ENCODE data around the gene CEACAM4. TPM values are rescaled to one million over a fixed set of nuclear protein-coding genes. Genes with fewer than 3 reads are reported as not detected.
"Not testable (repeated sequence)": the region's sequence is repeated elsewhere in the genome, so short reads cannot be mapped to it uniquely, and the experiment has no call there.

CEACAM4 gene
- total and polyA plus RNA-seq, 5 experiments from 2014 or later: not detected

DNA sequence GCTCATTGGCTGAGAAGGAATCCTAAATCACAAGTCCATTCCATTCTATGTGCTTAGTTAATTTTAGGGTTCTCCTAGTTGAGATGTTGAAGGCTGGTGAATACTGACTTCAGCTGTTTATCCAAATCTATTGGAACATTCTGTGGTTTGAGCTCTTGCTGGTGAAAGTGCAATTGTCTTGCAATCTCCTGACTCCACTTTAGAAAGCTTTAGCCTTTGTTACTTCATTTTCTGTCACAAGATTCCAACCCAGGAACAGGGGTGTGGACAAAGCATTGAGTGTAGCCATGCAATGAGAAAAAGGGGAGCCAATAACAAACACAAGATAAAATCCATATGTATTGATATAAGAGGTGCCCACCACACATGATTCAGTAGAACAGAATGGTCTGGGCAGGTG is 35.9 kb downstream of the CEACAM4 start:
- H3K36me3 Mint-ChIP-seq: peaks cover 0 to 14% (median 3%) of the 10 kb centered on the region in 3 donors
- peaks cover 6 to 16% (median 13%) of the 10 kb centered on the region in 4 donors for H3K4me1 Mint-ChIP-seq
- H3K9me3 Mint-ChIP-seq: no peaks in the 10 kb centered on the region

DNA sequence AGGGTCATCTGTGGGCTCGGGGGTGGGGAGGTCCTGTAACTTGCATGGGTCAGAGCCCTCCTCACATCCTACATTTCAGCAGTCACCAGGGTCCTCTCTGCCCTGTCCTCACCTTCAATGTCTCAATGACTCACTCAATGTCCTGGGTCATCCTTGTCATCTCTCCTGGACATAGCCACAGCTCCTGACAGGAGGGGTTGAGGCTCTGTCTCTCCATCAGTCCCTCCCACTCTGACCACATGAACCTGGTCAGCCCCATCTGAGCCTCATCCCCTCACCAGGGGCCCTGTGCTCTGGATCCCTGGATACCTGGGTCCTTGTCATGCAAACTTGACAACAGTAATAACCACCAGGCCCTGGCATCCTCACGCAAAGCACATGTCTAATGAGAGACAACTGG is 37.5 kb downstream of the CEACAM4 start:
- Mint-ChIP-seq H3K9me3 (no peaks in the 10 kb centered on the region), H3K4me1 (peaks cover 0 to 11% (median 5%) of the 10 kb centered on the region in 4 donors), H3K27me3 (peaks cover 0 to 10% (median 0%) of the 10 kb centered on the region in 5 donors), H3K4me3 (no peak overlapping the region), H3K36me3 (peaks cover 0 to 29% (median 11%) of the 10 kb centered on the region in 3 donors), H3K27ac (peak overlapping the region in 3 of 10 donors; percentile 15 to 35 (median 25))
- ATAC-seq (no peak), DNase-seq (no peak)
- POLR2A ChIA-PET: no interaction called here

More for the DNA sequence above, 35.9 kb downstream of the CEACAM4 start:
- no peak overlapping the region for H3K4me3 Mint-ChIP-seq
- DNase-seq (no peak), ATAC-seq (no peak)
- POLR2A ChIA-PET: no interaction called here
- peak overlapping the region in 1 of 10 donors; percentile 34 for H3K27ac Mint-ChIP-seq
- peaks cover 0 to 17% (median 11%) of the 10 kb centered on the region in 5 donors for H3K27me3 Mint-ChIP-seq

DNA sequence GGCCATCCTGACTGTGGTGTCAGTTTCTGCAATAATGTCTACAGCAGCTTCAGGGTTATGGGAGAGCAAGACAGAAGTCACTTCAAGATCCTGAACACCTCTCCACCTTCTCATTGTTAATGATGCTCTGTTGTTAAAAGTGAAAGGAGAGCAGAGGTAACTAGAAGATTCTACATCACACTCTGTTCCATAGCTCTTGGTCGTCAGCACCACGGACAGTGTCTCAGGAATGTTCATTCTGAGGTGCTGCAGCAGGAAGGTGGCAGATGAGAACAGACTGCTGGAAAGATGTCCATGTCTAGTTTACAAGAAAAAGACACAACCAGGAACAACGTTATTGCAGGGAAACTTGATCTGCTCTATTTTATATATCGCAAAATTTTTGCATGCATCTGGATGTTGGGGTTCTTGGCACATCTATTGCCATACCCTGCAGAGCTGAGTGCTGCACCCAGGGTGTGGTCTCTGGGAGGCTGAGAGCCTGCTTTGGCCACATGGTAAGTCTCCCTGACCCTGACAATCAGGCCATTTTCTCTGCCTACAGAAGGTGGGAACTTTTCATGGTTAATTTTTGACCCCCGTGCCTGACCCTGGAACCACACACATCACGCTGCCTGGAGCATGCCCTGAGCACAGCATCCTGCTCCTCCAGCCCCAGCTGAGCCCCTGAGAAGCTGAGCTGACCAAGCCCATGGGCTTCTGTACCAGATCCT is 38.2 kb downstream of the CEACAM4 start:
- H3K27ac Mint-ChIP-seq: peak overlapping the region in 4 of 10 donors; percentile 15 to 40 (median 31)

DNA sequence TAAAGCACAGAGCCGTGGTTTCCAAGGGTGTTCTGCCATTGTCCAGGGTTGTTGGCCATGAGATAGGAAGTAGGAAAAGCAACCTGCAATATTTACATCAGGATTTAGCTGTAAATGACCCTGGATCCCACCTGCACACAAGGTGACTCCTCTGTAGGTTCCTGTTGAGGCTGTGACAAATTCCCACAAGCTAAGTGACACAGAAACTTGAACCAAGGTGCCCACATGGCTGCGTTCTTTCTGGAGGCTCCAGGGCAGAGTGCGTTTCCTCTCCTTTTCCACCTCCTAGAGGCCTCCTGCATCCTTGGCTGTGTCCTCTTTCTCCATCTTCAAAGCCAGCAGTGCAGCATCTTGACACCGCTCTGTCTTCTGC is 39.0 kb downstream of the CEACAM4 start:
- Mint-ChIP-seq H3K4me3 (no peak overlapping the region), H3K36me3 (peaks cover 9 to 45% (median 19%) of the 10 kb centered on the region in 3 donors), H3K9me3 (peaks cover 0 to 6% (median 5%) of the 10 kb centered on the region in 9 donors), H3K27me3 (peaks cover 0 to 4% (median 0%) of the 10 kb centered on the region in 5 donors), H3K4me1 (peaks cover 0 to 11% (median 4%) of the 10 kb centered on the region in 4 donors), H3K27ac (peak overlapping the region in 1 of 10 donors; percentile 49)
- ATAC-seq (no peak), DNase-seq (no peak)
- POLR2A ChIA-PET: no interaction called here

More for the DNA sequence above, 38.2 kb downstream of the CEACAM4 start:
- Mint-ChIP-seq H3K4me3 (no peak overlapping the region), H3K4me1 (peaks cover 0 to 11% (median 4%) of the 10 kb centered on the region in 4 donors), H3K27me3 (peaks cover 0 to 10% (median 0%) of the 10 kb centered on the region in 5 donors), H3K9me3 (no peaks in the 10 kb centered on the region), H3K36me3 (peaks cover 1 to 36% (median 11%) of the 10 kb centered on the region in 3 donors)
- ATAC-seq: no peak
- POLR2A ChIA-PET: no interaction called here
- DNase-seq: no peak

DNA sequence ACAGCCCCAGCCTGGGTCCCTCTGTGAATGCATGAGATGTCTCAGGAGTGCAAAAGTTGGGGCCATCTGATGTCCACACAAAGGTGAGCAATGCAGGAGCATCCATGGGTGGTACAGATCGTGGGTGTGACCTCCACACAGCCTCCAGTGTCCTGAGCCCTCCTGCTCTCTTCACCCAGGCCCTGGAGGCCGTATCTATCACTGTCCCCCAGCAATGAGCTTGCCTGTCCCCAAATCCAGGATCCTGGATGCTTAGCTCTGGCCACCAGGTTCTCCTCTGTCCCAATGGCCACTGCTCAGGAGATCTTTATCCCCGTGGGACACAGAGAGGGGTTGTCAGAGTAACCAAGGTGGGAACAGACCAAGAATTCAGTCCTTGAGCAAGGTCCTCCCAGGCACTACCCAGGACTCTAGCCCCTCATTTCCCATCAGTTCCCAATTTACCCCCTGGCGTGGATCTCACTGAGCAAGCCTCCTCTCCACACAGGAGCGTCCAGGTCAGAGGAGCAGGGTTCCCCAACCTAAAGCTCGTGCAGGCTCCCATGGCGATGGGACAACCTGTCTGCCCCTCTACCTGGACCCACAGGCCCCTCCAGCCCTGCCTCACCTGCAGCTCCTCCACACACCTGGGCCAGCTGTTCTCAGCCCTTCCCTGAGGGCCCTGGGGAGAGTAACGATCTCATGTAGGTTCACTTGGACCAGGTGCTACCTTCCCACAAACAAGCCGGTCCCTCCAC is 39.6 kb downstream of the CEACAM4 start:
- peaks cover 0 to 11% (median 7%) of the 10 kb centered on the region in 9 donors for H3K9me3 Mint-ChIP-seq
- H3K4me1 Mint-ChIP-seq: peaks cover 0 to 10% (median 3%) of the 10 kb centered on the region in 4 donors
- H3K27me3 Mint-ChIP-seq: peaks cover 0 to 4% (median 0%) of the 10 kb centered on the region in 5 donors
- no peak overlapping the region for H3K4me3 Mint-ChIP-seq
- peaks cover 12 to 50% (median 24%) of the 10 kb centered on the region in 3 donors for H3K36me3 Mint-ChIP-seq
- POLR2A ChIA-PET: no interaction called here
- peak overlapping the region in 2 of 10 donors; percentile 7 to 9 for H3K27ac Mint-ChIP-seq
- DNase-seq (no peak), ATAC-seq (no peak)

DNA sequence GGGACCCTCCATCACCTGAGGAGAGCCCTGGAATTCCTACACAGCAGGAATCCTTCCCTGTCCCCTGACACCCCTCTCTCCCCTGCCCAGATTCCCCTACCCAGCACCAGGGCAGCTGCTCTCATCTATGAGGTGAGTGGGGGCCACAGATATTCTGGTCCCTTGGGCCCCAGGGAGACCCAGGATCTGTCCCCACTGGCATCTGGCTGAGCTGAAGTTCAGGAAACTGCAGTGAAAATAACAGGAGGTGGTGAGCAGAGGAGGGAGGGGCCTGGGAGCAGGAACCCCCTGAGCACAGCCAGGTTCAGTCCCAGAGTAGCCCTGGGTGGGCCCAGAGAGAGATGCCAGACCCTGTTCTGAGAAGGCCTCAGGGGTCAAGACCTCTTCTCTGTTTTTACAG is 40.8 kb downstream of the CEACAM4 start:
- H3K27ac Mint-ChIP-seq: peak overlapping the region in 1 of 10 donors; percentile 70
- POLR2A ChIA-PET: no interaction called here
- no peak overlapping the region for H3K4me3 Mint-ChIP-seq
- DNase-seq: no peak
- peaks cover 0 to 4% (median 0%) of the 10 kb centered on the region in 5 donors for H3K27me3 Mint-ChIP-seq
- peaks cover 24 to 62% (median 36%) of the 10 kb centered on the region in 3 donors for H3K36me3 Mint-ChIP-seq
- peaks cover 0 to 8% (median 3%) of the 10 kb centered on the region in 4 donors for H3K4me1 Mint-ChIP-seq
- peaks cover 0 to 21% (median 13%) of the 10 kb centered on the region in 9 donors for H3K9me3 Mint-ChIP-seq
- ATAC-seq: no peak

DNA sequence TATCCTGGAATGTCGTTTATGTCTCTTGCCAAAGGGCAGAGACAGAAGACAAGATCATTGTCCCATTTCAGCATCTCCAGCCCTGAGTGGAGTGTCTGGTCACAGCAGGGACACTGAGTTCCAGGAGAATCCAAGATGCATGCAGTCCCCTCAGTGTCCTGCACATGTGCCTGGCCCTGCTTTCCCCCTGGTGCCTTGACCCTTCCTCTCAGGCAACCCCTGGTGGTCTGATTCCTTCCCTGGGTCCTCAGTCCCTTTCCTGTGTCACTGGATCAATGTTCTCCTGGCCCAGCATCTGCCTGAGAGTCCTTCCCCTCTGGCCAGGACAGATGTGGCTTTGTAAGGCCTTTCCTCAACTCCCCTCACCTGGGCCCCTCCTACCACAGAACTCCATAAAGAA is 41.9 kb downstream of the CEACAM4 start:
- H3K27ac Mint-ChIP-seq: peak overlapping the region in 1 of 10 donors; percentile 29
- H3K4me3 Mint-ChIP-seq: no peak overlapping the region
- H3K9me3 Mint-ChIP-seq: peaks cover 0 to 27% (median 13%) of the 10 kb centered on the region in 9 donors
- DNase-seq (no peak), ATAC-seq (no peak)
- H3K27me3 Mint-ChIP-seq: no peaks in the 10 kb centered on the region
- POLR2A ChIA-PET: no interaction called here
- peaks cover 35 to 74% (median 48%) of the 10 kb centered on the region in 3 donors for H3K36me3 Mint-ChIP-seq
- H3K4me1 Mint-ChIP-seq: peaks cover 0 to 8% (median 3%) of the 10 kb centered on the region in 4 donors

DNA sequence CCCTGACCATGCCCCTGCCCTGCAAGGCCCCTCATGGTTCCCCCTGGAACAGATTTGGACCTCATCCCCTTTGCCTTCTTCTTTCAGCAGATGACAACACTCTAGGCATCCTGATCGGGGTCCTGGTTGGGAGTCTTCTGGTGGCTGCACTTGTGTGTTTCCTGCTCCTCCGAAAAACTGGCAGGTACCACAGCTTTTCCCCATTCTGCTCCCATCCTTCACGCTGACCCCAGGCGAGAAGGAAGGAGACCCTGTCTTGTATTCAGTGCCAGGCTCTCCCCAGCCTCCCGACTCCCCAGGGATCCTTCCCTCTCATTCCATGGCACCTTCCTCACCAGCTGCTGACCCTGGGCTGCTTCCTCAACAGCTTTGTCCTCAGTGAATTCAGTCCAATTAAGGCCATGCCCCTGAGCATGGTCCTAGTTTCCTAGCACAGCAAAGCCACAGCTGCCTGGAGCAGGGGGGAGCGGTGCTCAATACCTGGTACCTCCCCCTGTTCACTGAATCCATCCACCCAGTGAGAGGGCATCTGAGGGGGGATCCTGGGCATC is 42.5 kb downstream of the CEACAM4 start:
- Mint-ChIP-seq H3K4me1 (peaks cover 0 to 6% (median 3%) of the 10 kb centered on the region in 4 donors), H3K9me3 (peaks cover 0 to 27% (median 13%) of the 10 kb centered on the region in 9 donors), H3K27me3 (no peaks in the 10 kb centered on the region), H3K27ac (no peak overlapping the region), H3K4me3 (no peak overlapping the region), H3K36me3 (peaks cover 36 to 77% (median 51%) of the 10 kb centered on the region in 3 donors)
- POLR2A ChIA-PET: no interaction called here
- ATAC-seq: no peak
- no peak for DNase-seq

DNA sequence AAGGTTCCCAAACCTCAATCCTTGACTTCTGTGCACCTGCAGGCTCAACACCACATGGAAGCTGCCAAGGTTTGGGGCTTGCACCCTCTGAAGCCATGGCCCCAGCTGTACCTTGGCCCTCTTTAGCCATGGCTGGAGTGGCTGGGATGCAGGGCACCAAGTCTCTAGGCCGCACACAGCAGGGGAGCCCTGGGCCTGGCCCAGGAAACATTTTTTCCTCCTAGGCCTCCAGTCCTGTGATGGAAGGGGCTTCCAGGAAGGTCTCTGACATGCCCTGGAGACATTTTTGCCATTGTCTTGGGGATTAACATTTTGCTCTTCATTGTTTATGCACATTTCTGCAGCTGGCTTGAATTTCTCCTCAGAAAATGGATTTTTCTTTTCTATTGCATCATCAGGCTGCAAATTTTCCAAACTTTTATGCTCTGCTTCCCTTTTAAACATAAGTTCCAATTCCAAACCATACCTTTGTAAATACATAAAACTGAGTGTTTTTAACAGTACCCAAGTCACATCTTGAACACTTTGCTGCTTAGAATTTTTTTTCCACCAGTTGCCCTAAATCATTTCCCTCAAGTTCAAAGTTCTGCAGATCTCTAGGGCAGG is 44.2 kb downstream of the CEACAM4 start:
- POLR2A ChIA-PET, ATAC-seq, H3K4me3 Mint-ChIP-seq, H3K27ac Mint-ChIP-seq, DNase-seq, H3K27me3 Mint-ChIP-seq, H3K4me1 Mint-ChIP-seq: not testable (repeated sequence)
- H3K36me3 Mint-ChIP-seq: peaks cover 36 to 85% (median 56%) of the 10 kb centered on the region in 3 donors
- H3K9me3 Mint-ChIP-seq: peaks cover 0 to 27% (median 13%) of the 10 kb centered on the region in 9 donors

DNA sequence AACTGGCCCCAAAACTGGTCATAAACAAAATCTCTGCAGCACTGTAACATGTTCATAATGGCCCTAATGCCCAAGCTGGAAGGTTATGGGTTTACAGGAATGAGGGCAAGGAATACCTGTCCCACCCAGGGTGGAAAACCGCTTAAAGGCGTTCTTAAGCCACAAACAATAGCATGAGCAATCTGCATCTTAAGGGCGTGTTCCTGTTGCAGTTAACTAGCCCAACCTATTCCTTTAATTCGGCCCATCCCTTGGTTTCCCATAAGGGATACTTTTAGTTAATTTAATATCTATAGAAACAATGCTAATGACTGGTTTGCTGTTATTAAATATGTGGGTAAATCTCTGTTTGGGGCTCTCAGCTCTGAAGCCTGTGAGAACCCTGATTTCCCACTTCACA is 45.8 kb downstream of the CEACAM4 start:
- peaks cover 0 to 27% (median 13%) of the 10 kb centered on the region in 9 donors for H3K9me3 Mint-ChIP-seq
- not testable (repeated sequence) for ATAC-seq, DNase-seq, H3K4me3 Mint-ChIP-seq, H3K27me3 Mint-ChIP-seq, H3K27ac Mint-ChIP-seq
- peaks cover 36 to 89% (median 53%) of the 10 kb centered on the region in 3 donors for H3K36me3 Mint-ChIP-seq
- POLR2A ChIA-PET: interaction anchor here (0.5 to 1.4 kb wide), 3 partner anchors 11 to 200 kb away, joined by 3 read pairs; no protein-coding TSS in a partner anchor
- H3K4me1 Mint-ChIP-seq: peaks cover 9 to 23% (median 15%) of the 10 kb centered on the region in 4 donors

DNA sequence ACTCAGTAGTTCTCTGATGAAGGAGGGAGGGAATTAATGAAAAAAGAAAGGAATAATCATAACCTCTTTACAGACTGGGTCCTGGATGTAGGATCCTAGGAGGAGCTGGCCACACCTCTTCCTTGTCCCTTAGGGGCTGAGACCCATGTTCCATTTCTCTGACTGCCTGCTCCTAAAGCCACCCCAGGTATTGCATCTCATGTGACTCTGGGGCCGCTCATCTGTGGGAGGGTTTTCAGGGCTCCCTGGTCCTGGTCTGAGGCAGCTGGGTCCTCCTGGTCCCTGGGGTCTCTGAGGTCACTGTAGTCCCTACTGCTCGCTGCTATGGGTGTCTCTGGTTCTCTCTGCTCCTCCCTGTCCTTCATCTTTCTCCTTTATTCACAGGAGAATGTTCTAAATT is 48.0 kb downstream of the CEACAM4 start:
- Mint-ChIP-seq H3K4me1 (peaks cover 13 to 32% (median 26%) of the 10 kb centered on the region in 4 donors), H3K9me3 (peaks cover 0 to 27% (median 13%) of the 10 kb centered on the region in 9 donors), H3K27me3 (no peaks in the 10 kb centered on the region), H3K27ac (peak overlapping the region in 1 of 10 donors; percentile 52), H3K4me3 (no peak overlapping the region), H3K36me3 (peaks cover 36 to 71% (median 45%) of the 10 kb centered on the region in 3 donors)
- POLR2A ChIA-PET: interaction anchor here (0.6 kb wide), 1 partner anchor 87 kb away, joined by 3 read pairs; no protein-coding TSS in a partner anchor
- ATAC-seq (no peak), DNase-seq (no peak)

DNA sequence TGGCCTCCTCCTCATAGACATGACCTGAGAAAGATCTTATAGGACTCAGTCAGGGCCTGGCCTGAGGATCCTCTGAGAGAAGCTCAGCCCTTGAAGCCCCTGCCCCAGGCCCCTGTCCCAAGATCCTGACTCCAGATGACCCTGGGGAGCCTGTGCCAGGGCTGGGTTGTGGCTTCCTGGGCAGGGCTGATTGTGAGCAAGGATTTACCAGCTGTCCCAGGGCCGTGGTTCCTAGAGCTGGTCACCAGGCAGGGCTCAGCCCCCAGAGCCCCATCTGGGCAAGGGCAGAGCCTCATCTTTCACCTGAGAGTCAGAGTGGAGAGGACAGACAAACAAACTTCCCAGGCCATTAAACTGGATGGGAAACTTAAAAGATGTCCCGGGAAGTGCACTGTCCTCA is 49.0 kb downstream of the CEACAM4 start:
- POLR2A ChIA-PET: no interaction called here
- Mint-ChIP-seq H3K4me3 (no peak overlapping the region), H3K36me3 (peaks cover 26 to 70% (median 39%) of the 10 kb centered on the region in 3 donors), H3K4me1 (peaks cover 13 to 32% (median 26%) of the 10 kb centered on the region in 4 donors), H3K9me3 (peaks cover 0 to 20% (median 11%) of the 10 kb centered on the region in 9 donors), H3K27me3 (no peaks in the 10 kb centered on the region), H3K27ac (peak overlapping the region in 1 of 10 donors; percentile 53)
- no peak for DNase-seq
- no peak for ATAC-seq
